Measurements from ENCODE around the gene DOCK2. TPM values are rescaled to one million over a fixed set of nuclear protein-coding genes. Genes with fewer than 3 reads are reported as not detected.

The DOCK2 gene
- total RNA-seq, 2 experiments from 2014 or later, result 318 to 320 TPM

- H3K4me1 Mint-ChIP-seq (ENCODE audit: low read depth), result no peaks in the 10 kb centered on the region
- ChIA-PET POLR2A (no interaction called here), CTCF (no interaction called here)
- H3K27ac Mint-ChIP-seq, result no peak overlapping the region
- ATAC-seq (no peak), DNase-seq (no peak)
- no peaks in the 10 kb centered on the region for H3K9me3 Mint-ChIP-seq (ENCODE audit: insufficient read depth)
- no peaks in the 10 kb centered on the region for H3K27me3 Mint-ChIP-seq (ENCODE audit: low read depth)
- peaks cover 40% of the 10 kb centered on the region for H3K36me3 Mint-ChIP-seq (ENCODE audit: low read depth)
- no peak overlapping the region for H3K4me3 Mint-ChIP-seq
Observed at GRCh38 chr5:170010595-170010994, 373.5 kb downstream of the DOCK2 start.

DNA sequence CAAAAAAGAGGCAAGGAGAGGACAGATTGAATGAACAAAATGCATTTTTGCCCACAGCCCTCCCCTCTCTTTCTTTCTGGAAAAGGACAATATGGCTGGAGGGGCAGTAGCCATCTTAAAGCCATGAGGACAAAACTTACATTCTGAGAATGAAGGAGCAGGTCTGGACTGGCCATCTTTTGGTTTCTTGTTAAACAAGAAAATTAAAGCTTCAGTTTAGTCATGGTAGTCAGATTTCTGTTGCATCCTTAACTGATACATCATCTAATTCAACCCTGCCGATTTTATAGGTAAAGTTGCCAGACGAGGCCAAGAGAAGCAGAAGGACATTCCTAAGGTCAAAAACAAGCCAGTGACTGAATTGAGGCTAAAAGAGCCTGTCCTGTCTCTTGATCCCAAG, 374.7 kb downstream of the DOCK2 start:
- Mint-ChIP-seq H3K36me3 (ENCODE audit: low read depth) (peaks cover 40% of the 10 kb centered on the region), H3K4me1 (ENCODE audit: low read depth) (no peaks in the 10 kb centered on the region), H3K27ac (no peak overlapping the region), H3K4me3 (no peak overlapping the region), H3K9me3 (ENCODE audit: insufficient read depth) (no peaks in the 10 kb centered on the region), H3K27me3 (ENCODE audit: low read depth) (no peaks in the 10 kb centered on the region)
- POLR2A ChIA-PET, result no interaction called here
- CTCF ChIA-PET, result no interaction called here
- ATAC-seq (no peak), DNase-seq (no peak)

GRCh38 chr5:170012622-170013021, 375.5 kb downstream of the DOCK2 start:
- Mint-ChIP-seq H3K4me3 (no peak overlapping the region), H3K36me3 (ENCODE audit: low read depth) (peaks cover 40% of the 10 kb centered on the region), H3K9me3 (ENCODE audit: insufficient read depth) (no peaks in the 10 kb centered on the region), H3K27ac (no peak overlapping the region), H3K4me1 (ENCODE audit: low read depth) (no peaks in the 10 kb centered on the region), H3K27me3 (ENCODE audit: low read depth) (no peaks in the 10 kb centered on the region)
- CTCF ChIA-PET, result no interaction called here
- POLR2A ChIA-PET, result no interaction called here
- DNase-seq, result no peak
- ATAC-seq, result no peak

- H3K36me3 Mint-ChIP-seq (ENCODE audit: low read depth), result peaks cover 44% of the 10 kb centered on the region
- DNase-seq, result no peak
- no peak overlapping the region for H3K27ac Mint-ChIP-seq
- ChIA-PET CTCF (no interaction called here), POLR2A (no interaction called here)
- H3K27me3 Mint-ChIP-seq (ENCODE audit: low read depth), result no peaks in the 10 kb centered on the region
- H3K9me3 Mint-ChIP-seq (ENCODE audit: insufficient read depth), result no peaks in the 10 kb centered on the region
- ATAC-seq, result no peak
- H3K4me1 Mint-ChIP-seq (ENCODE audit: low read depth), result no peaks in the 10 kb centered on the region
- no peak overlapping the region for H3K4me3 Mint-ChIP-seq
Observed at GRCh38 chr5:170020423-170020822, 383.3 kb downstream of the DOCK2 start.

GRCh38 chr5:170021506-170021905, 384.4 kb downstream of the DOCK2 start:
- no peak for DNase-seq
- H3K27ac Mint-ChIP-seq, result no peak overlapping the region
- H3K9me3 Mint-ChIP-seq (ENCODE audit: insufficient read depth), result no peaks in the 10 kb centered on the region
- H3K36me3 Mint-ChIP-seq (ENCODE audit: low read depth), result peaks cover 48% of the 10 kb centered on the region
- ChIA-PET POLR2A (no interaction called here), CTCF (no interaction called here)
- no peaks in the 10 kb centered on the region for H3K27me3 Mint-ChIP-seq (ENCODE audit: low read depth)
- no peak for ATAC-seq
- H3K4me1 Mint-ChIP-seq (ENCODE audit: low read depth), result no peaks in the 10 kb centered on the region
- H3K4me3 Mint-ChIP-seq, result no peak overlapping the region

GRCh38 chr5:170025853-170026252, 388.8 kb downstream of the DOCK2 start:
- Mint-ChIP-seq H3K27ac (no peak overlapping the region), H3K4me1 (ENCODE audit: low read depth) (no peaks in the 10 kb centered on the region), H3K27me3 (ENCODE audit: low read depth) (no peaks in the 10 kb centered on the region), H3K9me3 (ENCODE audit: insufficient read depth) (no peaks in the 10 kb centered on the region), H3K4me3 (no peak overlapping the region), H3K36me3 (ENCODE audit: low read depth) (peaks cover 63% of the 10 kb centered on the region)
- ATAC-seq (no peak), DNase-seq (no peak)
- ChIA-PET POLR2A (no interaction called here), CTCF (no interaction called here)

- no peaks in the 10 kb centered on the region for H3K4me1 Mint-ChIP-seq (ENCODE audit: low read depth)
- POLR2A ChIA-PET, result no interaction called here
- no peaks in the 10 kb centered on the region for H3K27me3 Mint-ChIP-seq (ENCODE audit: low read depth)
- DNase-seq (no peak), ATAC-seq (no peak)
- H3K27ac Mint-ChIP-seq, result no peak overlapping the region
- no peak overlapping the region for H3K4me3 Mint-ChIP-seq
- no peaks in the 10 kb centered on the region for H3K9me3 Mint-ChIP-seq (ENCODE audit: insufficient read depth)
- peaks cover 64% of the 10 kb centered on the region for H3K36me3 Mint-ChIP-seq (ENCODE audit: low read depth)
- CTCF ChIA-PET, result no interaction called here
Observed at GRCh38 chr5:170028124-170028523, 391.0 kb downstream of the DOCK2 start.

DNA sequence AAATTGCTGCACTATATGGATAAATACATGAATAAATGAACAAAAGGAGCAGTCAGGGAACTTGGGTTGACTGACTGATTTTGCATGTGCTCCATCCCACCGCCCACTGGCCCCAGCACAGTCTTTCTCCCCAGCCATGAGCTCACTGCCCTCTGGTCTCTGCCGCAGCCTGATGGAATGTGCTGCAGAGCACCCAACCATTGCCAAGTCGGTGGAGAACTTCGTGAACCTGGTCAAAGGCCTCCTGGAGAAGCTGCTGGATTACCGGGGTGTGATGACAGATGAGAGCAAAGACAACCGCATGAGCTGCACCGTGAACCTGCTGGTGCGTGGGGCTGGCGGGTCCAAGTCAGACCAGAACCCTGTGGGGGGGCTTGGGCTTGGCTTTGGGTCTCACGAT, 397.2 kb downstream of the DOCK2 start:
- no peaks in the 10 kb centered on the region for H3K9me3 Mint-ChIP-seq (ENCODE audit: insufficient read depth)
- no peak overlapping the region for H3K4me3 Mint-ChIP-seq
- H3K4me1 Mint-ChIP-seq (ENCODE audit: low read depth), result no peaks in the 10 kb centered on the region
- no peak for ATAC-seq
- H3K36me3 Mint-ChIP-seq (ENCODE audit: low read depth), result peaks cover 43% of the 10 kb centered on the region
- ChIA-PET CTCF (no interaction called here), POLR2A (no interaction called here)
- no peak overlapping the region for H3K27ac Mint-ChIP-seq
- no peaks in the 10 kb centered on the region for H3K27me3 Mint-ChIP-seq (ENCODE audit: low read depth)
- DNase-seq, result no peak

- Mint-ChIP-seq H3K4me1 (ENCODE audit: low read depth) (peaks cover 4% of the 10 kb centered on the region), H3K36me3 (ENCODE audit: low read depth) (peaks cover 51% of the 10 kb centered on the region), H3K4me3 (no peak overlapping the region), H3K9me3 (ENCODE audit: insufficient read depth) (no peaks in the 10 kb centered on the region), H3K27me3 (ENCODE audit: low read depth) (no peaks in the 10 kb centered on the region), H3K27ac (no peak overlapping the region)
- POLR2A ChIA-PET, result no interaction called here
- no peak for DNase-seq
- ATAC-seq, result no peak
- CTCF ChIA-PET, result interaction anchor here (1.2 kb wide), 1 partner anchor 33 kb away, joined by 5 read pairs; no protein-coding TSS in a partner anchor
Observed at GRCh38 chr5:170038241-170038640, 401.2 kb downstream of the DOCK2 start.

- H3K4me1 Mint-ChIP-seq (ENCODE audit: low read depth), result peaks cover 20% of the 10 kb centered on the region
- H3K36me3 Mint-ChIP-seq (ENCODE audit: low read depth), result peaks cover 63% of the 10 kb centered on the region
- no peak for DNase-seq
- no peaks in the 10 kb centered on the region for H3K27me3 Mint-ChIP-seq (ENCODE audit: low read depth)
- POLR2A ChIA-PET, result no interaction called here
- H3K27ac Mint-ChIP-seq, result no peak overlapping the region
- no peak for ATAC-seq
- no peaks in the 10 kb centered on the region for H3K9me3 Mint-ChIP-seq (ENCODE audit: insufficient read depth)
- CTCF ChIA-PET, result interaction anchor here (1.4 kb wide), 1 partner anchor 32 kb away, joined by 4 read pairs; no protein-coding TSS in a partner anchor
- no peak overlapping the region for H3K4me3 Mint-ChIP-seq
Observed at GRCh38 chr5:170039830-170040229, 402.8 kb downstream of the DOCK2 start.

- CTCF ChIA-PET, result no interaction called here
- no peak for DNase-seq
- Mint-ChIP-seq H3K27me3 (ENCODE audit: low read depth) (no peaks in the 10 kb centered on the region), H3K4me1 (ENCODE audit: low read depth) (peaks cover 20% of the 10 kb centered on the region), H3K9me3 (ENCODE audit: insufficient read depth) (no peaks in the 10 kb centered on the region), H3K27ac (no peak overlapping the region), H3K36me3 (ENCODE audit: low read depth) (peaks cover 76% of the 10 kb centered on the region), H3K4me3 (no peak overlapping the region)
- POLR2A ChIA-PET, result no interaction called here
- no peak for ATAC-seq
Observed at GRCh38 chr5:170046241-170046640, 409.2 kb downstream of the DOCK2 start.

GRCh38 chr5:170049713-170050112, 412.6 kb downstream of the DOCK2 start:
- H3K9me3 Mint-ChIP-seq (ENCODE audit: insufficient read depth), result no peaks in the 10 kb centered on the region
- no peaks in the 10 kb centered on the region for H3K27me3 Mint-ChIP-seq (ENCODE audit: low read depth)
- no peak overlapping the region for H3K4me3 Mint-ChIP-seq
- H3K4me1 Mint-ChIP-seq (ENCODE audit: low read depth), result peaks cover 1% of the 10 kb centered on the region
- H3K27ac Mint-ChIP-seq, result no peak overlapping the region
- POLR2A ChIA-PET, result no interaction called here
- CTCF ChIA-PET, result no interaction called here
- peaks cover 77% of the 10 kb centered on the region for H3K36me3 Mint-ChIP-seq (ENCODE audit: low read depth)
- ATAC-seq (no peak), DNase-seq (no peak)

GRCh38 chr5:170053896-170054295, 416.8 kb downstream of the DOCK2 start:
- DNase-seq, result no peak
- CTCF ChIA-PET, result interaction anchor here (1.6 kb wide), 1 partner anchor 17 kb away, joined by 8 read pairs; no protein-coding TSS in a partner anchor
- Mint-ChIP-seq H3K4me1 (ENCODE audit: low read depth) (no peaks in the 10 kb centered on the region), H3K27ac (no peak overlapping the region), H3K9me3 (ENCODE audit: insufficient read depth) (no peaks in the 10 kb centered on the region), H3K4me3 (no peak overlapping the region), H3K36me3 (ENCODE audit: low read depth) (peaks cover 93% of the 10 kb centered on the region), H3K27me3 (ENCODE audit: low read depth) (no peaks in the 10 kb centered on the region)
- POLR2A ChIA-PET, result no interaction called here
- ATAC-seq, result no peak
